ENCODE measurements around the gene CMSS1.
"Not testable (repeated sequence)": the region's sequence is repeated elsewhere in the genome, so short reads cannot be mapped to it uniquely, and the experiment has no call there.

CMSS1 gene

GRCh38 chr3:100089812-100090668 lies 272.4 kb downstream of the CMSS1 start:
- peak; percentile 73 for TF ChIP-seq CTCF (IDR thresholded peaks at IDR 0.05; ENCODE audit: low read depth, low read length)
- Histone ChIP-seq H3K36me3 (no peaks in the 10 kb centered on the region), H3K27me3 (no peaks in the 10 kb centered on the region), H3K4me1 (peaks cover 17% of the 10 kb centered on the region), H3K9me3 (no peaks in the 10 kb centered on the region; the same call in 1 of the 2 replicates), H3K4me3 (ENCODE audit: low read depth, low read length) (no peak overlapping the region)
- DNase-seq, result peak; percentile 49

GRCh38 chr3:100090669-100091005 lies 273.0 kb downstream of the CMSS1 start:
- no peaks in the 10 kb centered on the region for H3K36me3 ChIP-seq
- no peak for TF ChIP-seq CTCF (IDR thresholded peaks at IDR 0.05; ENCODE audit: low read depth, low read length)
- no peak overlapping the region for H3K4me3 ChIP-seq (ENCODE audit: low read depth, low read length)
- no peak for DNase-seq
- H3K27me3 ChIP-seq, result no peaks in the 10 kb centered on the region
- H3K9me3 ChIP-seq, result no peaks in the 10 kb centered on the region; the same call in 1 of the 2 replicates
- H3K4me1 ChIP-seq, result peaks cover 17% of the 10 kb centered on the region

- H3K36me3 ChIP-seq, result no peaks in the 10 kb centered on the region
- H3K9me3 ChIP-seq, result no peaks in the 10 kb centered on the region; the same call in 1 of the 2 replicates
- no peak overlapping the region for H3K4me3 ChIP-seq (ENCODE audit: low read depth, low read length)
- H3K27me3 ChIP-seq, result no peaks in the 10 kb centered on the region
- H3K4me1 ChIP-seq, result peaks cover 7% of the 10 kb centered on the region; the same call in 1 of the 2 replicates
- TF ChIP-seq CTCF (IDR thresholded peaks at IDR 0.05; ENCODE audit: low read depth, low read length), result no peak
- no peak for DNase-seq
These were observed 276.2 kb downstream of the CMSS1 start for GRCh38 chr3:100093831-100094230.

- not testable (repeated sequence) for H3K27me3 ChIP-seq; H3K4me3 ChIP-seq (ENCODE audit: low read depth, low read length)
These were observed 278.6 kb downstream of the CMSS1 start for GRCh38 chr3:100096286-100096685.

GRCh38 chr3:100096866-100097265 lies 279.2 kb downstream of the CMSS1 start:
- H3K36me3 ChIP-seq, result no peaks in the 10 kb centered on the region
- DNase-seq, result no peak
- no peaks in the 10 kb centered on the region for H3K9me3 ChIP-seq
- no peak overlapping the region for H3K4me3 ChIP-seq (ENCODE audit: low read depth, low read length)
- no peaks in the 10 kb centered on the region for H3K4me1 ChIP-seq
- TF ChIP-seq CTCF (IDR thresholded peaks at IDR 0.05; ENCODE audit: low read depth, low read length), result no peak
- H3K27me3 ChIP-seq, result no peaks in the 10 kb centered on the region

More at GRCh38 chr3:100096286-100096685, 278.6 kb downstream of the CMSS1 start:
- DNase-seq, H3K9me3 ChIP-seq, H3K4me1 ChIP-seq, H3K36me3 ChIP-seq: not testable (repeated sequence)

- Histone ChIP-seq H3K4me3 (ENCODE audit: low read depth, low read length) (no peak overlapping the region), H3K36me3 (no peaks in the 10 kb centered on the region), H3K9me3 (no peaks in the 10 kb centered on the region), H3K4me1 (no peaks in the 10 kb centered on the region), H3K27me3 (no peaks in the 10 kb centered on the region)
- no peak for TF ChIP-seq CTCF (IDR thresholded peaks at IDR 0.05; ENCODE audit: low read depth, low read length)
- DNase-seq, result no peak
These were observed 280.5 kb downstream of the CMSS1 start for GRCh38 chr3:100097919-100098783.
